Measurements from ENCODE around the gene FRYL.

- TF ChIP-seq CTCF (conservative IDR thresholded peaks at IDR 0.05 in 1 of 2, IDR thresholded peaks at IDR 0.05 in 1 of 2; ENCODE audit: low read depth in 1 of 2, low read length in 2 of 2) (no peak), EZH2 (IDR thresholded peaks at IDR 0.05; ENCODE audit: low read length, missing control alignments) (no peak)
These were observed 7.5 kb downstream of the FRYL start for GRCh38 chr4:48772556-48772955.

Data from fibroblast of lung (primary cell).